Transverse colon (tissue), 4 donors: ENCODE data around the gene MAGI1. TPM values are rescaled to one million over a fixed set of nuclear protein-coding genes. Genes with fewer than 3 reads are reported as not detected.

Source experiments
- DNase-seq: peaks from one replicate; pipeline ENCODE4 v3.0.0-alpha.2; 2019
- H3K27ac ChIP-seq, 4 donors: fragments of 200-600 bp; sonication (generic); 2 replicates each; pipeline ENCODE4 v1.5.1; 2016 to 2018; ENCODE audit warnings: inconsistent platforms in 4 of 4
- H3K27me3 ChIP-seq: fragments of 200-600 bp; sonication (generic); 2 replicates; pipeline ENCODE4 v1.5.1; 2017; ENCODE audit warnings: inconsistent platforms
- H3K36me3 ChIP-seq, 4 donors: fragments of 200-600 bp; sonication (generic); 2 replicates each; pipeline ENCODE4 v1.5.1; 2017 to 2019; ENCODE audit warnings: inconsistent platforms in 4 of 4
- H3K4me1 ChIP-seq, 4 donors: fragments of 200-600 bp; sonication (generic); 2 replicates each; pipeline ENCODE4 v1.5.1; 2017 to 2020; ENCODE audit warnings: inconsistent platforms in 4 of 4
- H3K4me3 ChIP-seq, 4 donors: fragments of 200-600 bp; sonication (generic); 1 replicate in 1 of 4; 2 replicates in 3 of 4; pipeline versions ENCODE4 v1.5.1 to v1.6.1; 2017 to 2019; ENCODE audit warnings: inconsistent platforms in 4 of 4
- H3K9me3 ChIP-seq, 2 donors: fragments of 200-600 bp; sonication (generic); 2 replicates each; pipeline ENCODE4 v1.5.1; 2017 to 2019; ENCODE audit warnings: inconsistent platforms in 2 of 2
- CTCF ChIP-seq, 5 experiments: fragments of 200-600 bp in 3 of 5; fragments of 450-650 bp in 2 of 5; sonication (generic) in 3 of 5; IDR thresholded peaks; 1 replicate in 2 of 5; 2 replicates in 3 of 5; pipeline ENCODE4 v1.5.1; 2016 to 2017; ENCODE audit warnings: antibody characterized with exemption in 5 of 5, inconsistent platforms in 3 of 5, mild to moderate bottlenecking in 2 of 5, moderate library complexity in 1 of 5
- EP300 ChIP-seq: sonication (generic); formaldehyde crosslinking; IDR thresholded peaks from one replicate; pipeline ENCODE4 v1.6.1; 2017; ENCODE audit warnings: antibody characterized with exemption, low read depth
- POLR2A ChIP-seq: fragments of 450-650 bp; IDR thresholded peaks from one replicate; pipeline ENCODE4 v1.6.1; 2016; ENCODE audit warnings: antibody characterized with exemption, mild to moderate bottlenecking, moderate library complexity
- POLR2AphosphoS5 ChIP-seq, 3 donors: sonication (generic); formaldehyde crosslinking; IDR thresholded peaks; one replicate each; pipeline ENCODE4 v1.6.1; 2016; ENCODE audit warnings: antibody characterized with exemption in 3 of 3
- whole genome bisulfite sequencing, 2 donors: methylation state at CpG; one replicate each; pipeline ENCODE4 v1.1.5; 2018; ENCODE audit warnings: low coverage in 1 of 2; 5-methylcytosine and 5-hydroxymethylcytosine counted together
- in situ Hi-C, 4 donors: fragments of 200-750 bp; cut with MboI; loops; one replicate each; pipeline versions ENCODE4 v1.15.0 to v1.15.1; 2017; ENCODE audit warnings: low sequenced_read_pairs in 3 of 4, low pct_ligation_motif_present in 1 of 4, low pct_unique_long_range_greater_than_20kb in 1 of 4
- intact Hi-C: fragments of 100-400 bp; cut with DNase I; formaldehyde crosslinking; loops from one replicate; pipeline ENCODE4 v1.15.1; 2023; ENCODE audit warnings: low total_unique reads
- total RNA-seq, 4 donors: library from RNA; depleted of rRNA; stranded (reverse); fragments of >200 nt; gene quantifications; one replicate each; pipeline ENCODE4 v1.1.0, GENCODE V29; 2016

Gene MAGI1
- total RNA-seq, 4 donors from 2014 or later: 50.8 to 190 (median 67.4) TPM

- Histone ChIP-seq H3K27ac (no peak overlapping the region), H3K4me3 (no peak overlapping the region), H3K36me3 (no peaks in the 10 kb centered on the region), H3K9me3 (no peaks in the 10 kb centered on the region), H3K27me3 (no peaks in the 10 kb centered on the region), H3K4me1 (peaks cover 0 to 24% (median 5%) of the 10 kb centered on the region in 4 donors)
- 51% methylated on average over 3 of the region's 3 CpGs for WGBS, 2 donors
- intact Hi-C loops: no loop called here
- no peak for DNase-seq
- in situ Hi-C loops: no loop called here
- no peak for TF ChIP-seq CTCF (IDR thresholded peaks at IDR 0.05)
- no peak for TF ChIP-seq POLR2A
- no peak for TF ChIP-seq EP300
- TF ChIP-seq POLR2AphosphoS5 (IDR thresholded peaks at IDR 0.05): no peak
These were observed 77.0 kb downstream of the MAGI1 start for GRCh38 chr3:65961733-65962132.

GRCh38 chr3:65961128-65961527 lies 77.6 kb downstream of the MAGI1 start:
- in situ Hi-C loops: no loop called here
- Histone ChIP-seq H3K27ac (no peak overlapping the region), H3K4me3 (no peak overlapping the region), H3K27me3 (no peaks in the 10 kb centered on the region), H3K4me1 (peaks cover 0 to 24% (median 6%) of the 10 kb centered on the region in 4 donors), H3K36me3 (no peaks in the 10 kb centered on the region), H3K9me3 (no peaks in the 10 kb centered on the region)
- intact Hi-C loops: no loop called here
- TF ChIP-seq POLR2AphosphoS5 (IDR thresholded peaks at IDR 0.05) (no peak), POLR2A (no peak), EP300 (no peak), CTCF (IDR thresholded peaks at IDR 0.05) (no peak)
- DNase-seq: no peak
- 40 to 82% methylated on average over 1 to 2 of the region's 2 CpGs for WGBS, 2 donors

GRCh38 chr3:65960087-65960486 lies 78.6 kb downstream of the MAGI1 start:
- Histone ChIP-seq H3K27me3 (no peaks in the 10 kb centered on the region), H3K27ac (no peak overlapping the region), H3K36me3 (no peaks in the 10 kb centered on the region), H3K9me3 (no peaks in the 10 kb centered on the region), H3K4me3 (no peak overlapping the region), H3K4me1 (peaks cover 6 to 34% (median 14%) of the 10 kb centered on the region in 4 donors)
- no peak for TF ChIP-seq POLR2A
- TF ChIP-seq CTCF (IDR thresholded peaks at IDR 0.05): no peak
- TF ChIP-seq POLR2AphosphoS5 (IDR thresholded peaks at IDR 0.05): no peak
- TF ChIP-seq EP300: no peak
- no peak for DNase-seq
- in situ Hi-C loops: no loop called here
- 56 to 71% methylated on average over 2 to 6 of the region's 6 CpGs for WGBS, 2 donors
- intact Hi-C loops: no loop called here

DNA sequence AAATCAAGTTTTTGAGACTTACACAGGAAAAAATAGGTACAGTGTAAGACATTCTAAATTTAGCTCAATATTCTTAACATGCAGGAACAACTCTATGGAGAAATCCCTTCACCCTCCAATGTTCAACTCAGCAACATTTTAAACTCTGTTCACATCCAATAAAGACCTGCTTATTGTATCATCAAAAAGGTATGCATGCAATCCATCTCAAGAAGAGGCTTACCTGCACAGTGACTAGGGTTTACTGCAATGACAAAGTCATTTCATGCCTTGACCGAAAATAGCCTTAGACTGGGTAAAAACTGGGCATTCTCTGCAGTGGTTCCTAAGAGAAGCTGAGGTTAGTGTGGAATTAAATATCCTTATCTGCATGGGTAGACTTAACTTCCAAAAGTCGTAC lies 80.5 kb downstream of the MAGI1 start:
- Histone ChIP-seq H3K36me3 (no peaks in the 10 kb centered on the region), H3K27me3 (no peaks in the 10 kb centered on the region), H3K27ac (no peak overlapping the region), H3K9me3 (no peaks in the 10 kb centered on the region), H3K4me3 (no peak overlapping the region), H3K4me1 (peaks cover 22 to 38% (median 31%) of the 10 kb centered on the region in 4 donors)
- DNase-seq: no peak
- TF ChIP-seq EP300 (no peak), POLR2A (no peak), POLR2AphosphoS5 (IDR thresholded peaks at IDR 0.05) (no peak), CTCF (IDR thresholded peaks at IDR 0.05) (no peak)
- intact Hi-C loops (no loop called here), in situ Hi-C loops (no loop called here)
- WGBS, 2 donors: 92% methylated on average over 2 of the region's 2 CpGs; no CpG with 5 or more reads in 1 of the 2 donors
